ENCODE measurements around the gene FYTTD1. TPM values are rescaled to one million over a fixed set of nuclear protein-coding genes. Genes with fewer than 3 reads are reported as not detected.

Gene FYTTD1
- total RNA-seq, 1 donor: 58.3 TPM

DNA sequence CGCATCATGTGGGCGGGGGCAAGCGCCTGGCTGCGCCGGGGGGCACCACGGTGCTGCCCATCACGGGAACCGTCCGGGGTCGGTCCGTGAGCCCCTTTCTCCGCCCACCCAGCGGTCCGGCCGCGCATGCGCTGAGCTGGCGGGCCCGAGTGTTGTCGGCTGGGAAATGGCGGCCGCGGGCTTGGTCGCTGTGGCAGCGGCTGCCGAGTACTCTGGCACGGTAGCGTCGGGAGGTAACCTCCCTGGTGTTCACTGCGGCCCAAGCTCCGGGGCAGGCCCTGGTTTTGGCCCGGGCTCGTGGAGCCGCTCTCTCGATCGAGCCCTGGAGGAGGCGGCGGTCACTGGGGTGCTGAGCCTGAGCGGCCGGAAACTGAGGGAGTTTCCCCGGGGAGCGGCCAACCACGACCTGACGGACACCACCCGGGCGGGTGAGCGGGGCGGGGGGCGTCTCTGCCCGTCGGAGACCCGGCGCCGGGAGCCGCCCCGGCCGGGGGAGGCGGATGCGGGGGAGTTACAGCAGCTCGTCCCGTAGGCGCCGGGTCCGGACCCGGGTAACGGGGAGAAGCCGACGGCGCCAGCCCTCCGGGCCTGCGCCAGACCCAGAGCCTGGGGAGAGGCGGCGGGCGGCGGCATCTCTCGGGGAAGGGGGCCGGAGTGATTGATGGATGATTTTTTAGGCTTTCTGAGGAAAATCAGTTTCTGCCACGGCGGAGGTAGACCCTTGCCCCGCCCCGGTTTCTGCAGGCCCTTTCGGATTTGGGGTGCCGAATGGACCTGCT lies 41.6 kb downstream of the FYTTD1 start, which contains the start of gene LRCH3:
Gene LRCH3, plus strand, starts transcription at position 142 of the 779 bp plus-strand sequence. Its CDS starts 25 bp downstream, at position 167.
- H3K4me3 ChIP-seq (ENCODE audit: low read depth, low read length): peak within 1 kb of the TSS; percentile 92
- TF ChIP-seq, protein P1, sequence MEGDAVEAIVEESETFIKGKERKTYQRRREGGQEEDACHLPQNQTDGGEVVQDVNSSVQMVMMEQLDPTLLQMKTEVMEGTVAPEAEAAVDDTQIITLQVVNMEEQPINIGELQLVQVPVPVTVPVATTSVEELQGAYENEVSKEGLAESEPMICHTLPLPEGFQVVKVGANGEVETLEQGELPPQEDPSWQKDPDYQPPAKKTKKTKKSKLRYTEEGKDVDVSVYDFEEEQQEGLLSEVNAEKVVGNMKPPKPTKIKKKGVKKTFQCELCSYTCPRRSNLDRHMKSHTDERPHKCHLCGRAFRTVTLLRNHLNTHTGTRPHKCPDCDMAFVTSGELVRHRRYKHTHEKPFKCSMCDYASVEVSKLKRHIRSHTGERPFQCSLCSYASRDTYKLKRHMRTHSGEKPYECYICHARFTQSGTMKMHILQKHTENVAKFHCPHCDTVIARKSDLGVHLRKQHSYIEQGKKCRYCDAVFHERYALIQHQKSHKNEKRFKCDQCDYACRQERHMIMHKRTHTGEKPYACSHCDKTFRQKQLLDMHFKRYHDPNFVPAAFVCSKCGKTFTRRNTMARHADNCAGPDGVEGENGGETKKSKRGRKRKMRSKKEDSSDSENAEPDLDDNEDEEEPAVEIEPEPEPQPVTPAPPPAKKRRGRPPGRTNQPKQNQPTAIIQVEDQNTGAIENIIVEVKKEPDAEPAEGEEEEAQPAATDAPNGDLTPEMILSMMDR (IDR thresholded peaks at IDR 0.05; ENCODE audit: insufficient read depth, low read depth, low read length): no peak
- DNase-seq (ENCODE audit: low read depth): peak; percentile 76

DNA sequence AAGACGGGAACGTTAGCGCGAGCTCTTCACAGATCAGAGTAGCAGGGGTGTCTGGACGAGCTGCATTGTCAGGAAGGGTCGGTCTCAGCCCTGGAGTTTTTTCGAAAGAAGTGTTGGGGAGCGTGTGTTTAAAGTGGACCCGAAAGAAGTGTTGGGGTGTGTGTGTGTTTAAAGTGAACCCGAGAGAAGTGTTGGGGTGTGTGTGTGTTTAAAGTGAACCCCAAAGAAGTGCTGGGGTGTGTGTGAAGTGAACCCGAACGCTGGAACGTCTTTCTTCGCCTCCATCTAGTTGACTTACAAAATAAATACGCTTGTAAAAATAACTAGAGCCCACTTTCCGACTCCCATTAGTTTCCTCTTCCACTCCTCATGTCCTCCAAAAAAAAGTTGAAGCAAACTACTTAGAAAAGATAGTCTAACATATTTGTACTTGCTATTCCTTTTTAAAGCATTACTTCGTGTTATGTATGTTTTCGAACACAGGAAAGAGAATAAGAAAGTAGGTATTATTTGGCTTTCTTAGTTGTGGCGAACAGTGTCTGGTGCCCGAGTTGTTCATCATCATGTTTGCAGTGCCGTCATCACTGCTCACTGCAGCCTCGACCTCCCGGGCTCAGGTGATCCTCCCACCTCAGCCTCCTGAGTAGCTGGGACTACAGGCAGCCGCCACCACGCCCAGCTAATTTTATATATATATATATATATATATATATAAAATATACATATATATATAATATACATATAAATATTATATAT lies 42.4 kb downstream of the FYTTD1 start:
- peak overlapping the region; percentile 92 for H3K4me3 ChIP-seq (ENCODE audit: low read depth, low read length)
- TF ChIP-seq, protein P1 (IDR thresholded peaks at IDR 0.05; ENCODE audit: insufficient read depth, low read depth, low read length): no peak
- DNase-seq (ENCODE audit: low read depth): peak; percentile 50

DNA sequence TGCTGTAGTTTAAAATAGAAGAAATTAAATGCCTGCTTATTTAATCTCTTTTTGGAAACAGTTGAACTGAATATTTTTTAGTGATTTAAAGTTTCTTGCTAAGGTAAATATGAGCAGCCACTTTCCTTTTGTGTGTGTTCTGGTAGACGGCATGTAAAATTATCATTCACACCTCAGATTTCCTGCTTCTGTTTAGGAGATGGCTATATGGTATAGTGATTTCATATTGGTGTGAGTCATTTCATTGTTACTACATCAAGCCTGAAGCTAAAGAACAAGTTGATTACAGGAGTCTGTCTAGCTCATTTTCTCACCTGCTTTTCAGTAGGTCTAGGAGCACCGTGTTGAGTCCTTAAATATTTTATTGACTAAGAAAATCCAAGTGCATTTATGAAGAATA lies 43.6 kb downstream of the FYTTD1 start:
- TF ChIP-seq, protein P1 (IDR thresholded peaks at IDR 0.05; ENCODE audit: insufficient read depth, low read depth, low read length): no peak
- H3K4me3 ChIP-seq (ENCODE audit: low read depth, low read length): no peak overlapping the region
- DNase-seq (ENCODE audit: low read depth): peak; percentile 65

DNA sequence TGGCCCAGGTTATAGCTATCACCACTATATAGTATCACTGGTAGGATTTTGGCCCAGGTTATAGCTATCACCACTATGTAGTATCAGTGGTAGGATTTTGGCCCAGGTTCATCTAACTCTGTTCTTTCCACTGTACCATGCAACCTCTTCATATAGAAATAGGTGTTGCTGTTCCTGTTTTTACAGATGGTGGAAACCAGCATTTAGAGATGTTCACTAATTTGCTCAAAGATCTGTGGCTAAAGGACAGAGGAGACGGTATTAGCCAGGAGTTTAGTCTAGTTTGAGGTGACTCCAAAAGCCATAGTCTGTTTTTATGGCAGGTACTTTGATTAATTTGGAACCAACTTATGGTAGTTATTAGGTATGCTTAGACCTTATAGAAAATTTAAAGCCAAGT lies 44.4 kb downstream of the FYTTD1 start:
- TF ChIP-seq, protein P1 (IDR thresholded peaks at IDR 0.05; ENCODE audit: insufficient read depth, low read depth, low read length): no peak
- no peak for DNase-seq (ENCODE audit: low read depth)
- no peak overlapping the region for H3K4me3 ChIP-seq (ENCODE audit: low read depth, low read length)

DNA sequence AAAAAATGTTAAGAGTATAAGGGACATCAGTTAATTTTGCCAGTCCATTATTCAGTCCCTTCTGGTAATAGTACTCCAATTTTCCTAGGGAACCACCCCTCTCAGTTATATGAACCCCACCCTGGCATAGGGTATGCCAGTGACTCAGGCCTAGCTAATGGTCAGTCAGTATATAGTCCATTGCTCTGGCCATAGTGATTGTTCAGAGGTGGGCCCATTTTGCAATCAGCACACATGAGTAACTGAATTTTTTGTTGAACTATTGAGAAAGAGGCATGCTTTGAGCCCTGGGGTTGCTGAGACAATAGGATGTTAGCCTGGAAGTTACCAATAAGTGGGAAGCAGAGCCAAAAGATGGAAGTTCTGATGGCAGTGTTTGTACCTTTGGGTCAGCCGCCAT lies 45.5 kb downstream of the FYTTD1 start:
- DNase-seq (ENCODE audit: low read depth): peak; percentile 70

DNA sequence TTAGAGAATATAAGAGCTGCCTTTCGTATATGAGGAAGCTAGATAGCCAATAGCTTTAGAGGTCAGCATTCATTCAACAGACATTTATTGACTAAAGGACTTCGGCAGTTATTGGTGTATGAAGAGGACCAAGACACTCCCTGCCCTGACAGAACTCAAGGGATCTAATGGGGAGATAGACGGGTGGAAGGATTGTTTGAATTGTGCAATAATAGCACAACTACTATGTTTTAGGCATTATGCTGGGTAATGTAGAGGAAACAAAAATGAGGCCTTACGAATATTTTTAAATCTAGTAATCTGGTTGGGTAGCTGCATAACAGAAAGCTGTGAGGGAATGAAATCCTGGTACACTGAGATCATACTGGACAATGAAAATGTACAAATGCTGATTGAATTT lies 46.4 kb downstream of the FYTTD1 start:
- no peak for DNase-seq (ENCODE audit: low read depth)
- no peak overlapping the region for H3K4me3 ChIP-seq (ENCODE audit: low read depth, low read length)
- TF ChIP-seq, protein P1 (IDR thresholded peaks at IDR 0.05; ENCODE audit: insufficient read depth, low read depth, low read length): no peak

More for the DNA sequence above, 45.5 kb downstream of the FYTTD1 start:
- TF ChIP-seq, protein P1 (IDR thresholded peaks at IDR 0.05; ENCODE audit: insufficient read depth, low read depth, low read length): no peak
- H3K4me3 ChIP-seq (ENCODE audit: low read depth, low read length): no peak overlapping the region

Measured in fibroblast of villous mesenchyme (primary cell).